ENCODE results near the gene HJV. TPM values are rescaled to one million over a fixed set of nuclear protein-coding genes. Genes with fewer than 3 reads are reported as not detected.

The HJV gene
- polyA plus RNA-seq, 3 donors, result not detected

DNA sequence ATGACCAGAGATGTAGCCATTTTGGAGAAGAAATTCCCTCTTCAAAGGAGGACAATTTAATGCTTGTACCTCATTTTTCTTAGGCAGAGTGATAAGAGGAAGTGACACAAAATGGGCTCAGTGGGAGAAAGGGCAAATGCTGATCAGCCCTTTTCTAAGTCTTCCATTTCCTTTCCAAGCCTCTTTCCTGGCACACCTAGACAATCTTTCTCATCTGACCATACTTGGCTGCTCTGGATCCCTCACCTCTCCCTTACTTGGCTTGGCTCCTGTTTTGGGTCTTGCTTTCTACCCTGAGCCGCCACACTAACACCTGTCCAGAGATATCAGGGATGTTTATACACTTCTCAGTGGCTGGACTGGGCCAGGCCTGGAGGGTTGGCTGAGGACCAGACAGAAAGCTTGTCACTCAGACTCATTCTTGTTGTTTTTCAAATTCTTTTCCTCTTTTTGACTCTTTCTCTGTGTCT is 38.3 kb downstream of the HJV start:
- no peak overlapping the region for H3K4me3 Mint-ChIP-seq
- intact Hi-C loops (cut with micrococcal nuclease), result no loop called here
- H2AFZ ChIP-seq (ENCODE audit: insufficient read depth, low read depth, low read length, poor library complexity, severe bottlenecking), result no peak overlapping the region

GRCh38 chr1:145982010-145982723 is 39.4 kb downstream of the HJV start:
- Histone ChIP-seq H2AFZ (ENCODE audit: insufficient read depth, low read depth, low read length, poor library complexity, severe bottlenecking) (no peak overlapping the region), H3K27ac (ENCODE audit: low read depth in 1 of 2, low read length in 2 of 2) (peak overlapping the region in 1 of 2 donors; percentile 69), H3K27me3 (ENCODE audit: control insufficient read depth in 2 of 2, insufficient read depth in 2 of 2, low read length in 2 of 2) (no peaks in the 10 kb centered on the region), H3K9ac (ENCODE audit: insufficient read depth, low read length, poor library complexity, severe bottlenecking) (no peak overlapping the region), H4K20me1 (ENCODE audit: insufficient read depth, low read length) (no peaks in the 10 kb centered on the region), H3K4me2 (replicated peaks; ENCODE audit: extremely low read depth, low read length, poor library complexity, severe bottlenecking) (no peak overlapping the region), H3K4me3 (replicated peaks in 1 of 3; ENCODE audit: low read depth in 2 of 3, low read length in 3 of 3) (no peak overlapping the region), H3K36me3 (replicated peaks in 1 of 2; ENCODE audit: control insufficient read depth in 1 of 2, insufficient read depth in 2 of 2, low read length in 2 of 2) (no peaks in the 10 kb centered on the region), H3K4me1 (ENCODE audit: control insufficient read depth in 1 of 2, insufficient read depth in 2 of 2, low read length in 2 of 2) (peaks cover 80 to 100% of the 10 kb centered on the region in 2 donors), H3K9me3 (replicated peaks in 1 of 2; ENCODE audit: control insufficient read depth in 1 of 2, insufficient read depth in 1 of 2, low read length in 2 of 2) (no peaks in the 10 kb centered on the region), H3K79me2 (ENCODE audit: insufficient read depth, low read length) (peaks cover 30% of the 10 kb centered on the region)
- 85% methylated on average over 4 of the region's 6 CpGs for WGBS (ENCODE audit: insufficient coverage)
- H3K9me3 Mint-ChIP-seq, result no peaks in the 10 kb centered on the region
- H3K4me1 Mint-ChIP-seq, result peaks cover 56% of the 10 kb centered on the region
- H3K27me3 Mint-ChIP-seq (ENCODE audit: low read depth in 3 of 3), result no peaks in the 10 kb centered on the region
- H3K27ac Mint-ChIP-seq, result peak overlapping the region in 5 of 7 donors; percentile 17 to 86 (median 38)
- H3K4me3 Mint-ChIP-seq, result no peak overlapping the region
- no peak for TF ChIP-seq CTCF (IDR thresholded peaks at IDR 0.05)
- no peak for DNase-seq
- peaks cover 2% of the 10 kb centered on the region in 2 donors for H3K36me3 Mint-ChIP-seq
- intact Hi-C loops (cut with micrococcal nuclease), result no loop called here

More for the DNA sequence above, 38.3 kb downstream of the HJV start:
- Mint-ChIP-seq H3K36me3 (peaks cover 0 to 2% of the 10 kb centered on the region in 2 donors), H3K4me1 (peaks cover 64% of the 10 kb centered on the region), H3K27me3 (ENCODE audit: low read depth in 3 of 3) (no peaks in the 10 kb centered on the region), H3K9me3 (no peaks in the 10 kb centered on the region), H3K27ac (peak overlapping the region; percentile 74 to 90 (median 85))
- Histone ChIP-seq H3K79me2 (ENCODE audit: insufficient read depth, low read length) (peaks cover 24% of the 10 kb centered on the region), H3K27ac (ENCODE audit: low read depth in 1 of 2, low read length in 2 of 2) (peak overlapping the region; percentile 36 to 69), H3K4me3 (replicated peaks in 1 of 3; ENCODE audit: low read depth in 2 of 3, low read length in 3 of 3) (peak overlapping the region in 1 of 3 experiments; percentile 35), H3K9ac (ENCODE audit: insufficient read depth, low read length, poor library complexity, severe bottlenecking) (no peak overlapping the region), H4K20me1 (ENCODE audit: insufficient read depth, low read length) (no peaks in the 10 kb centered on the region), H3K4me2 (replicated peaks; ENCODE audit: extremely low read depth, low read length, poor library complexity, severe bottlenecking) (peak overlapping the region; percentile 3), H3K27me3 (ENCODE audit: control insufficient read depth in 2 of 2, insufficient read depth in 2 of 2, low read length in 2 of 2) (no peaks in the 10 kb centered on the region), H3K36me3 (replicated peaks in 1 of 2; ENCODE audit: control insufficient read depth in 1 of 2, insufficient read depth in 2 of 2, low read length in 2 of 2) (no peaks in the 10 kb centered on the region), H3K4me1 (ENCODE audit: control insufficient read depth in 1 of 2, insufficient read depth in 2 of 2, low read length in 2 of 2) (peaks cover 75 to 100% of the 10 kb centered on the region in 2 donors), H3K9me3 (replicated peaks in 1 of 2; ENCODE audit: control insufficient read depth in 1 of 2, insufficient read depth in 1 of 2, low read length in 2 of 2) (no peaks in the 10 kb centered on the region)
- DNase-seq, result peak in 1 of 3 donors; percentile 55
- 100% methylated on average over 1 of the region's 1 CpG for WGBS (ENCODE audit: insufficient coverage)
- no peak for TF ChIP-seq CTCF (IDR thresholded peaks at IDR 0.05)
